Breast epithelium (tissue), 3 donors: ENCODE data around the gene HELT.
"Not testable (repeated sequence)": the region's sequence is repeated elsewhere in the genome, so short reads cannot be mapped to it uniquely, and the experiment has no call there.

Experiments used
- POLR2A ChIP-seq: fragments of 450-650 bp; IDR thresholded peaks from one replicate; pipeline ENCODE4 v1.6.1; 2016; ENCODE audit warnings: antibody characterized with exemption, mild to moderate bottlenecking, moderate library complexity
- POLR2AphosphoS5 ChIP-seq, 3 donors: sonication (generic); formaldehyde crosslinking; IDR thresholded peaks; one replicate each; pipeline ENCODE4 v1.6.1; 2017; ENCODE audit warnings: antibody characterized with exemption in 3 of 3
- TF ChIP-seq, protein P1 (sequence below), 3 donors: fragments of 450-650 bp; IDR thresholded peaks; one replicate each; pipeline ENCODE4 v1.5.1; 2016 to 2017; ENCODE audit warnings: antibody characterized with exemption in 3 of 3, mild to moderate bottlenecking in 3 of 3, moderate library complexity in 3 of 3

GRCh38 chr4:184989283-184989682, 29.0 kb upstream of the HELT start:
- not testable (repeated sequence) for TF ChIP-seq POLR2A; POLR2AphosphoS5 (IDR thresholded peaks at IDR 0.05)
- TF ChIP-seq, protein P1, sequence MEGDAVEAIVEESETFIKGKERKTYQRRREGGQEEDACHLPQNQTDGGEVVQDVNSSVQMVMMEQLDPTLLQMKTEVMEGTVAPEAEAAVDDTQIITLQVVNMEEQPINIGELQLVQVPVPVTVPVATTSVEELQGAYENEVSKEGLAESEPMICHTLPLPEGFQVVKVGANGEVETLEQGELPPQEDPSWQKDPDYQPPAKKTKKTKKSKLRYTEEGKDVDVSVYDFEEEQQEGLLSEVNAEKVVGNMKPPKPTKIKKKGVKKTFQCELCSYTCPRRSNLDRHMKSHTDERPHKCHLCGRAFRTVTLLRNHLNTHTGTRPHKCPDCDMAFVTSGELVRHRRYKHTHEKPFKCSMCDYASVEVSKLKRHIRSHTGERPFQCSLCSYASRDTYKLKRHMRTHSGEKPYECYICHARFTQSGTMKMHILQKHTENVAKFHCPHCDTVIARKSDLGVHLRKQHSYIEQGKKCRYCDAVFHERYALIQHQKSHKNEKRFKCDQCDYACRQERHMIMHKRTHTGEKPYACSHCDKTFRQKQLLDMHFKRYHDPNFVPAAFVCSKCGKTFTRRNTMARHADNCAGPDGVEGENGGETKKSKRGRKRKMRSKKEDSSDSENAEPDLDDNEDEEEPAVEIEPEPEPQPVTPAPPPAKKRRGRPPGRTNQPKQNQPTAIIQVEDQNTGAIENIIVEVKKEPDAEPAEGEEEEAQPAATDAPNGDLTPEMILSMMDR (IDR thresholded peaks at IDR 0.05) = not testable (repeated sequence)
